PFSK-1 (cell line): ENCODE measurements around the gene CYSLTR2.

ENCODE experiments used
- FOXP2 ChIP-seq: optimal IDR thresholded peaks from 2 replicates; pipeline ENCODE3; 2011; ENCODE audit warnings: borderline replicate concordance, control low read depth, inconsistent platforms; ENCODE audit not compliant: insufficient read depth; ENCODE audit errors: extremely low read length, extremely low read depth
- POLR2AphosphoS5 ChIP-seq: IDR thresholded peaks from 2 replicates; pipeline ENCODE4 v1.6.1; 2012; ENCODE audit warnings: low read depth, mild to moderate bottlenecking, control low read depth, low read length, moderate library complexity
- SIN3A ChIP-seq: IDR thresholded peaks from 2 replicates; pipeline ENCODE4 v1.6.1; 2012; ENCODE audit warnings: mild to moderate bottlenecking, low read length, moderate library complexity, borderline replicate concordance; ENCODE audit not compliant: insufficient read depth
- TAF1 ChIP-seq: IDR thresholded peaks from 2 replicates; pipeline ENCODE4 v1.6.1; 2012; ENCODE audit warnings: low read length, control low read depth, borderline replicate concordance; ENCODE audit not compliant: insufficient read depth
- TF ChIP-seq, protein P1 (sequence below), 2 experiments: IDR thresholded peaks; 2 replicates each; pipeline versions ENCODE4 v1.6.1 to v1.8.0; 2011 to 2012; ENCODE audit warnings: low read depth in 2 of 2, low read length in 2 of 2, control low read depth in 1 of 2, inconsistent platforms in 1 of 2, mild to moderate bottlenecking in 1 of 2, moderate library complexity in 1 of 2; ENCODE audit not compliant: insufficient read depth in 1 of 2

The CYSLTR2 gene

GRCh38 chr13:48629277-48629676 lies 24.5 kb upstream of the CYSLTR2 start:
- TF ChIP-seq POLR2AphosphoS5 (no peak), FOXP2 (no peak), SIN3A (no peak), TAF1 (no peak)
- TF ChIP-seq, protein P1, sequence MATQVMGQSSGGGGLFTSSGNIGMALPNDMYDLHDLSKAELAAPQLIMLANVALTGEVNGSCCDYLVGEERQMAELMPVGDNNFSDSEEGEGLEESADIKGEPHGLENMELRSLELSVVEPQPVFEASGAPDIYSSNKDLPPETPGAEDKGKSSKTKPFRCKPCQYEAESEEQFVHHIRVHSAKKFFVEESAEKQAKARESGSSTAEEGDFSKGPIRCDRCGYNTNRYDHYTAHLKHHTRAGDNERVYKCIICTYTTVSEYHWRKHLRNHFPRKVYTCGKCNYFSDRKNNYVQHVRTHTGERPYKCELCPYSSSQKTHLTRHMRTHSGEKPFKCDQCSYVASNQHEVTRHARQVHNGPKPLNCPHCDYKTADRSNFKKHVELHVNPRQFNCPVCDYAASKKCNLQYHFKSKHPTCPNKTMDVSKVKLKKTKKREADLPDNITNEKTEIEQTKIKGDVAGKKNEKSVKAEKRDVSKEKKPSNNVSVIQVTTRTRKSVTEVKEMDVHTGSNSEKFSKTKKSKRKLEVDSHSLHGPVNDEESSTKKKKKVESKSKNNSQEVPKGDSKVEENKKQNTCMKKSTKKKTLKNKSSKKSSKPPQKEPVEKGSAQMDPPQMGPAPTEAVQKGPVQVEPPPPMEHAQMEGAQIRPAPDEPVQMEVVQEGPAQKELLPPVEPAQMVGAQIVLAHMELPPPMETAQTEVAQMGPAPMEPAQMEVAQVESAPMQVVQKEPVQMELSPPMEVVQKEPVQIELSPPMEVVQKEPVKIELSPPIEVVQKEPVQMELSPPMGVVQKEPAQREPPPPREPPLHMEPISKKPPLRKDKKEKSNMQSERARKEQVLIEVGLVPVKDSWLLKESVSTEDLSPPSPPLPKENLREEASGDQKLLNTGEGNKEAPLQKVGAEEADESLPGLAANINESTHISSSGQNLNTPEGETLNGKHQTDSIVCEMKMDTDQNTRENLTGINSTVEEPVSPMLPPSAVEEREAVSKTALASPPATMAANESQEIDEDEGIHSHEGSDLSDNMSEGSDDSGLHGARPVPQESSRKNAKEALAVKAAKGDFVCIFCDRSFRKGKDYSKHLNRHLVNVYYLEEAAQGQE (IDR thresholded peaks at IDR 0.05; ENCODE audit: insufficient read depth in 1 of 2, low read depth in 2 of 2, low read length in 2 of 2): no peak

GRCh38 chr13:48630291-48630690 lies 23.4 kb upstream of the CYSLTR2 start:
- TF ChIP-seq POLR2AphosphoS5 (no peak), TAF1 (no peak), FOXP2 (no peak), SIN3A (no peak)
- TF ChIP-seq, protein P1 (IDR thresholded peaks at IDR 0.05; ENCODE audit: insufficient read depth in 1 of 2, low read depth in 2 of 2, low read length in 2 of 2): no peak

- no peak for TF ChIP-seq FOXP2
Measured at GRCh38 chr13:48630773-48631172, 23.0 kb upstream of the CYSLTR2 start.

GRCh38 chr13:48631441-48631840 lies 22.3 kb upstream of the CYSLTR2 start:
- TF ChIP-seq SIN3A: no peak
- no peak for TF ChIP-seq POLR2AphosphoS5
- TF ChIP-seq TAF1: no peak
- TF ChIP-seq, protein P1 (IDR thresholded peaks at IDR 0.05; ENCODE audit: insufficient read depth in 1 of 2, low read depth in 2 of 2, low read length in 2 of 2): no peak
- TF ChIP-seq FOXP2: no peak

DNA sequence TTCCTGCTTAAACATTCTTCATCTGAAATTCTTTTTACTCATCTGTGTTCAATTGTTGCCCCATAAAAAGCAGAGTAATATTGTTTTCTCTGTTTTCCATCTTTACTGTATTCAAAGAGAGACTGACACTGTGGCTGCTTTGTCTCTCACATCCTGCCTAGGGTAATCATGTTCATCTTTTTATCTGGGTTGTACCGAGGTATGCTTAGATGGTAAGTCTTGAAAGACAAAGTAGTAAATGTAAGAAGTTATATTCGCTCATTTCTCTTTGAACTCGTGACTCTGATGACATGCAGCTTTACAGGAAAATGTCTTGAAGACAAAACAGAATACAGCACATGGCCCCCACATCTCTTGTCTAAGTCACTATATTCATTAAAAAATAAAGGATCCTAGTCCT lies 20.0 kb upstream of the CYSLTR2 start:
- TF ChIP-seq FOXP2: no peak
- no peak for TF ChIP-seq SIN3A
- TF ChIP-seq, protein P1 (IDR thresholded peaks at IDR 0.05; ENCODE audit: insufficient read depth in 1 of 2, low read depth in 2 of 2, low read length in 2 of 2): no peak
- no peak for TF ChIP-seq TAF1
- no peak for TF ChIP-seq POLR2AphosphoS5
